BLaER1 treated with 17β-estradiol and CSF1 and Interleukin-3, amounts not matched to agents 10 nM and 100 nM (cell line): ENCODE results near the gene UGT1A1.
"Not testable (repeated sequence)": the region's sequence is repeated elsewhere in the genome, so short reads cannot be mapped to it uniquely, and the experiment has no call there.

Experiments
- H3K27ac ChIP-seq, 11 experiments: shearing (Covaris generic); formaldehyde crosslinking; 2 replicates each; pipeline ENCODE4 v1.8.1; 2022
- H3K27me3 ChIP-seq, 11 experiments: shearing (Covaris generic); formaldehyde crosslinking; 2 replicates each; pipeline ENCODE4 v1.8.1; 2022
- H3K36me3 ChIP-seq, 11 experiments: shearing (Covaris generic); formaldehyde crosslinking; 2 replicates each; pipeline ENCODE4 v1.8.1; 2022
- H3K4me1 ChIP-seq, 10 experiments: shearing (Covaris generic); formaldehyde crosslinking; 2 replicates each; pipeline ENCODE4 v1.8.1; 2022
- H3K4me2 ChIP-seq, 11 experiments: shearing (Covaris generic); formaldehyde crosslinking; 2 replicates each; pipeline ENCODE4 v1.8.1; 2022
- H3K4me3 ChIP-seq, 10 experiments: shearing (Covaris generic); formaldehyde crosslinking; 2 replicates each; pipeline ENCODE4 v1.8.1; 2022
- H3K9ac ChIP-seq, 11 experiments: shearing (Covaris generic); formaldehyde crosslinking; 2 replicates each; pipeline ENCODE4 v1.8.1; 2022
- H3K9me3 ChIP-seq, 11 experiments: shearing (Covaris generic); formaldehyde crosslinking; replicated peaks in 1 of 11; 2 replicates each; pipeline ENCODE4 v1.8.1; 2022
- H4K20me1 ChIP-seq, 11 experiments: shearing (Covaris generic); formaldehyde crosslinking; 2 replicates each; pipeline ENCODE4 v1.8.1; 2022
- Cebpa-rat ChIP-seq, 11 experiments: shearing (Covaris generic); IDR thresholded peaks; 2 replicates each; pipeline ENCODE4 v1.8.1; 2022

Gene UGT1A1

GRCh38 chr2:233743464-233744259 is 16.4 kb upstream of the UGT1A1 start:
- Histone ChIP-seq H3K9ac (no peak overlapping the region), H3K4me3 (no peak overlapping the region), H3K9me3 (peaks cover 0 to 9% (median 0%) of the 10 kb centered on the region in 11 experiments; a peak in 5 of 22 replicates), H3K36me3 (no peaks in the 10 kb centered on the region), H3K4me1 (no peaks in the 10 kb centered on the region), H4K20me1 (no peaks in the 10 kb centered on the region), H3K27ac (no peak overlapping the region), H3K27me3 (no peaks in the 10 kb centered on the region), H3K4me2 (no peak overlapping the region)
- no peak for TF ChIP-seq Cebpa-rat (IDR thresholded peaks at IDR 0.05)

- H3K4me3 ChIP-seq, result no peak overlapping the region
- no peaks in the 10 kb centered on the region for H3K36me3 ChIP-seq
- H4K20me1 ChIP-seq, result no peaks in the 10 kb centered on the region
- no peaks in the 10 kb centered on the region for H3K4me1 ChIP-seq
- H3K27ac ChIP-seq, result no peak overlapping the region
- no peak overlapping the region for H3K9ac ChIP-seq
- no peak for TF ChIP-seq Cebpa-rat (IDR thresholded peaks at IDR 0.05)
- H3K27me3 ChIP-seq, result no peaks in the 10 kb centered on the region
- H3K4me2 ChIP-seq, result no peak overlapping the region
- peaks cover 2 to 16% (median 10%) of the 10 kb centered on the region in 11 experiments; a peak in 21 of 22 replicates for H3K9me3 ChIP-seq
Measured at GRCh38 chr2:233745073-233745755, 14.9 kb upstream of the UGT1A1 start.

GRCh38 chr2:233745838-233746237 is 14.2 kb upstream of the UGT1A1 start:
- H3K36me3 ChIP-seq, H3K4me2 ChIP-seq, H3K9ac ChIP-seq, H3K4me1 ChIP-seq, H3K4me3 ChIP-seq, H3K27me3 ChIP-seq, H3K27ac ChIP-seq, H4K20me1 ChIP-seq: not testable (repeated sequence)
- H3K9me3 ChIP-seq, result peaks cover 8 to 22% (median 16%) of the 10 kb centered on the region in 11 experiments

- Histone ChIP-seq H3K27me3 (no peaks in the 10 kb centered on the region), H3K4me3 (no peak overlapping the region), H3K36me3 (0 out of 22 replicates have a peak, but pooled peaks cover 0 to 4% (median 0%) of the 10 kb centered on the region in 11 experiments), H3K9me3 (peaks cover 16 to 31% (median 24%) of the 10 kb centered on the region in 11 experiments), H3K27ac (no peak overlapping the region), H3K4me2 (no peak overlapping the region), H4K20me1 (no peaks in the 10 kb centered on the region), H3K9ac (no peak overlapping the region), H3K4me1 (no peaks in the 10 kb centered on the region)
- TF ChIP-seq Cebpa-rat (IDR thresholded peaks at IDR 0.05), result no peak
Measured at GRCh38 chr2:233746475-233747282, 13.4 kb upstream of the UGT1A1 start.

GRCh38 chr2:233747283-233747544 is 12.9 kb upstream of the UGT1A1 start:
- no peak for TF ChIP-seq Cebpa-rat (IDR thresholded peaks at IDR 0.05)
- Histone ChIP-seq H3K27ac (no peak overlapping the region), H3K36me3 (0 out of 22 replicates have a peak, but pooled peaks cover 0 to 4% (median 0%) of the 10 kb centered on the region in 11 experiments), H3K4me3 (no peak overlapping the region), H4K20me1 (no peaks in the 10 kb centered on the region), H3K27me3 (no peaks in the 10 kb centered on the region), H3K9me3 (peaks cover 20 to 36% (median 29%) of the 10 kb centered on the region in 11 experiments), H3K4me2 (no peak overlapping the region), H3K9ac (no peak overlapping the region), H3K4me1 (no peaks in the 10 kb centered on the region)

- peaks cover 33 to 51% (median 46%) of the 10 kb centered on the region in 11 experiments for H3K9me3 ChIP-seq
- H3K9ac ChIP-seq, H3K27ac ChIP-seq, H3K36me3 ChIP-seq, H4K20me1 ChIP-seq, H3K27me3 ChIP-seq, H3K4me3 ChIP-seq, H3K4me1 ChIP-seq, H3K4me2 ChIP-seq: not testable (repeated sequence)
Measured at GRCh38 chr2:233750689-233751088, 9.4 kb upstream of the UGT1A1 start.

GRCh38 chr2:233751212-233752009 is 8.7 kb upstream of the UGT1A1 start:
- H3K4me3 ChIP-seq, H3K4me1 ChIP-seq, H3K36me3 ChIP-seq, H4K20me1 ChIP-seq, H3K27ac ChIP-seq, H3K4me2 ChIP-seq, H3K9ac ChIP-seq, H3K27me3 ChIP-seq: not testable (repeated sequence)
- H3K9me3 ChIP-seq, result peaks cover 33 to 51% (median 46%) of the 10 kb centered on the region in 11 experiments

- no peaks in the 10 kb centered on the region for H3K27me3 ChIP-seq
- no peaks in the 10 kb centered on the region for H3K4me1 ChIP-seq
- no peak overlapping the region for H3K27ac ChIP-seq
- no peak overlapping the region for H3K4me2 ChIP-seq
- 0 out of 22 replicates have a peak, but pooled peaks cover 0 to 4% (median 0%) of the 10 kb centered on the region in 11 experiments for H3K36me3 ChIP-seq
- no peak for TF ChIP-seq Cebpa-rat (IDR thresholded peaks at IDR 0.05)
- H4K20me1 ChIP-seq, result no peaks in the 10 kb centered on the region
- no peak overlapping the region for H3K9ac ChIP-seq
- peaks cover 32 to 47% (median 42%) of the 10 kb centered on the region in 11 experiments for H3K9me3 ChIP-seq
- H3K4me3 ChIP-seq, result no peak overlapping the region
Measured at GRCh38 chr2:233754872-233755611, 5.0 kb upstream of the UGT1A1 start.
